ENCODE data around the gene GPX8. TPM values are rescaled to one million over a fixed set of nuclear protein-coding genes. Genes with fewer than 3 reads are reported as not detected.

Gene GPX8
- total RNA-seq, 6 donors from 2014 or later = 2.1 to 15.5 (median 4.3) TPM

GRCh38 chr5:55172051-55172899 lies 12.3 kb downstream of the GPX8 start:
- H3K27me3 ChIP-seq = peaks cover 0 to 33% (median 19%) of the 10 kb centered on the region in 4 donors
- DNase-seq = peak in 1 of 2 donors; percentile 63
- H3K4me3 ChIP-seq = peak overlapping the region; percentile 22 to 58 (median 46)
- no peaks in the 10 kb centered on the region for H3K36me3 ChIP-seq
- ATAC-seq (ENCODE audit: low FRiP score in 2 of 2) = peak; percentile 86 to 87
- TF ChIP-seq EP300 (IDR thresholded peaks at IDR 0.05) (no peak), CTCF (IDR thresholded peaks at IDR 0.05) (peak; percentile 71 to 85 (median 77)), POLR2AphosphoS5 (IDR thresholded peaks at IDR 0.05) (no peak), POLR2A (IDR thresholded peaks at IDR 0.05) (no peak)
- 5 to 10% methylated on average over 15 of the region's 15 CpGs for WGBS, 2 donors
- H3K27ac ChIP-seq = no peak overlapping the region
- no peaks in the 10 kb centered on the region for H3K9me3 ChIP-seq
- peaks cover 27 to 36% (median 30%) of the 10 kb centered on the region in 4 donors for H3K4me1 ChIP-seq

- 1% methylated on average over 40 to 67 of the region's 69 CpGs for WGBS, 2 donors
- DNase-seq (peak; percentile 55 to 95), ATAC-seq (ENCODE audit: low FRiP score in 2 of 2) (peak; percentile 80 to 97)
- no peaks in the 10 kb centered on the region for H3K9me3 ChIP-seq
- no peak for TF ChIP-seq CTCF (IDR thresholded peaks at IDR 0.05)
- no peak for TF ChIP-seq POLR2A (IDR thresholded peaks at IDR 0.05)
- TF ChIP-seq POLR2AphosphoS5 (IDR thresholded peaks at IDR 0.05) = no peak
- no peak for TF ChIP-seq EP300 (IDR thresholded peaks at IDR 0.05)
- no peaks in the 10 kb centered on the region for H3K36me3 ChIP-seq
- no peak within 1 kb of the TSS for H3K27ac ChIP-seq
- H3K27me3 ChIP-seq = peaks cover 0 to 37% (median 19%) of the 10 kb centered on the region in 4 donors
- peak within 1 kb of the TSS; percentile 24 to 58 (median 46) for H3K4me3 ChIP-seq
- peaks cover 27 to 36% (median 30%) of the 10 kb centered on the region in 4 donors for H3K4me1 ChIP-seq
Observed at GRCh38 chr5:55172937-55173686, 13.1 kb downstream of the GPX8 start, which contains the start of gene CDC20B. Gene CDC20B, minus strand, starts transcription at chr5:55173177. Its CDS starts 177 bp downstream, at chr5:55173000.

GRCh38 chr5:55173687-55174230 lies 13.8 kb downstream of the GPX8 start:
- Histone ChIP-seq H3K9me3 (no peaks in the 10 kb centered on the region), H3K36me3 (no peaks in the 10 kb centered on the region), H3K27ac (no peak overlapping the region), H3K4me1 (peaks cover 27 to 36% (median 30%) of the 10 kb centered on the region in 4 donors), H3K27me3 (peaks cover 0 to 37% (median 19%) of the 10 kb centered on the region in 4 donors), H3K4me3 (peak overlapping the region; percentile 24 to 58 (median 46))
- ATAC-seq (ENCODE audit: low FRiP score in 2 of 2) (no peak), DNase-seq (no peak)
- 11 to 16% methylated on average over 8 of the region's 8 CpGs for WGBS, 2 donors
- TF ChIP-seq EP300 (IDR thresholded peaks at IDR 0.05) (no peak), POLR2A (IDR thresholded peaks at IDR 0.05) (no peak), CTCF (IDR thresholded peaks at IDR 0.05) (no peak), POLR2AphosphoS5 (IDR thresholded peaks at IDR 0.05) (no peak)

GRCh38 chr5:55175781-55176175 lies 15.8 kb downstream of the GPX8 start:
- peaks cover 0 to 37% (median 19%) of the 10 kb centered on the region in 4 donors for H3K27me3 ChIP-seq
- TF ChIP-seq POLR2A (IDR thresholded peaks at IDR 0.05) (no peak), POLR2AphosphoS5 (IDR thresholded peaks at IDR 0.05) (no peak), CTCF (IDR thresholded peaks at IDR 0.05) (no peak), EP300 (IDR thresholded peaks at IDR 0.05) (no peak)
- peaks cover 27 to 36% (median 30%) of the 10 kb centered on the region in 4 donors for H3K4me1 ChIP-seq
- H3K36me3 ChIP-seq = no peaks in the 10 kb centered on the region
- WGBS, 2 donors = 13 to 16% methylated on average over 7 of the region's 7 CpGs
- DNase-seq (no peak), ATAC-seq (ENCODE audit: low FRiP score in 2 of 2) (no peak)
- no peaks in the 10 kb centered on the region for H3K9me3 ChIP-seq
- peak overlapping the region in 1 of 4 donors; percentile 34 for H3K4me3 ChIP-seq
- no peak overlapping the region for H3K27ac ChIP-seq
